LNCaP clone FGC (cell line): ENCODE data around the gene ERCC4.

ENCODE experiments used
- DNase-seq: peaks from one replicate; pipeline ENCODE4 v3.0.0-alpha.2; 2011; ENCODE audit warnings: low read depth
- H3K4me3 ChIP-seq: 2 replicates; pipeline ENCODE4 v1.5.1; 2011; ENCODE audit warnings: mild to moderate bottlenecking, low read depth, low read length, control low read depth
- TF ChIP-seq, protein P1 (sequence below): IDR thresholded peaks from 2 replicates; pipeline ENCODE4 v1.5.1; 2012; ENCODE audit warnings: mild to moderate bottlenecking; ENCODE audit not compliant: control insufficient read depth, insufficient read depth; ENCODE audit errors: extremely low read depth

ERCC4 gene

DNA sequence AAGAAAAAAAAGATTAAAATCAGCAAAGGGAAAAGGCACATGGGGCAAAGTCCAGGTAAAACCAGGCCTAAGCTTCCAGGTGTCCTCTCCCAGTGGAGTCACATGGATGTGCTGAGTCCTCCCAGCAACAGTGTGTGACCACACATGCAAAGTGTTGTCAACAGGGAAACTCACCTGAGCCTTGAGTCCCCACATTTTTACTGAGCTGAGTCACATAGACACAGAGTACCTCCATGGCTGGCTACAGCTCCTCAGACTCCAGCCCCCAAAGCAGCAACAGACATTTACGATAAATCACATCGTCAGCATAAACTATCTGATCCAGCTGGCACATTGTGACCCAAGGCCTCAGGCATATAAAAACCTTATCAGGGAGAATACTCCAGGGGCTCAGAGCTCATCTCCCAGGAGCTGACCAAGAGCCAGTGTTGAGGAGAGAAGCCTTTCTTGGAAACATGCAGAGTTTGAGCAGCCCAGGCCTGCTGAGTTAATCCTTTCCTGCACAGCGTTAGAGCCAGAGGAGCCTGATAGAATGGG is 20.5 kb downstream of the ERCC4 start:
- TF ChIP-seq, protein P1, sequence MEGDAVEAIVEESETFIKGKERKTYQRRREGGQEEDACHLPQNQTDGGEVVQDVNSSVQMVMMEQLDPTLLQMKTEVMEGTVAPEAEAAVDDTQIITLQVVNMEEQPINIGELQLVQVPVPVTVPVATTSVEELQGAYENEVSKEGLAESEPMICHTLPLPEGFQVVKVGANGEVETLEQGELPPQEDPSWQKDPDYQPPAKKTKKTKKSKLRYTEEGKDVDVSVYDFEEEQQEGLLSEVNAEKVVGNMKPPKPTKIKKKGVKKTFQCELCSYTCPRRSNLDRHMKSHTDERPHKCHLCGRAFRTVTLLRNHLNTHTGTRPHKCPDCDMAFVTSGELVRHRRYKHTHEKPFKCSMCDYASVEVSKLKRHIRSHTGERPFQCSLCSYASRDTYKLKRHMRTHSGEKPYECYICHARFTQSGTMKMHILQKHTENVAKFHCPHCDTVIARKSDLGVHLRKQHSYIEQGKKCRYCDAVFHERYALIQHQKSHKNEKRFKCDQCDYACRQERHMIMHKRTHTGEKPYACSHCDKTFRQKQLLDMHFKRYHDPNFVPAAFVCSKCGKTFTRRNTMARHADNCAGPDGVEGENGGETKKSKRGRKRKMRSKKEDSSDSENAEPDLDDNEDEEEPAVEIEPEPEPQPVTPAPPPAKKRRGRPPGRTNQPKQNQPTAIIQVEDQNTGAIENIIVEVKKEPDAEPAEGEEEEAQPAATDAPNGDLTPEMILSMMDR = no peak

DNA sequence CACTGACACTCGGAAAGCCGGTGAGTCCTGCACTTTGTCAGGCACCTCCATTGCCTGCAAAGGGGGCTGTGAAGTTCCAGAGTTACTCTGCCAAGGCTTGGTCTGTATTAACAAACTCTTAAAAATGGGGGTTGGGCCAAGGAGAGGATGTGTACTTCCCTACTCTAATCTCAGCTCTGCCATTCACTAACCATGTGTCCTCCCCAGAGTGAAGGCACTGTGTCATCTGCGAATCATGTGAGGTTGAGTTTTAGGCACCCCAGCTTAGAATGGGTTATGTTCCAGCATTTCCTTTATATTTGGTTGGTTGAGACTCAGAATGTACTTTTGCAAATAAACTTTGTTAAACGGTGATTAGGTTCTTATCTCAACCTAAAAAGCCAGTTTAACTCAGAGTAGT is 24.9 kb downstream of the ERCC4 start:
- TF ChIP-seq, protein P1 = no peak
- DNase-seq = no peak
- no peak overlapping the region for H3K4me3 ChIP-seq

More for the DNA sequence above, 20.5 kb downstream of the ERCC4 start:
- no peak overlapping the region for H3K4me3 ChIP-seq
- no peak for DNase-seq

DNA sequence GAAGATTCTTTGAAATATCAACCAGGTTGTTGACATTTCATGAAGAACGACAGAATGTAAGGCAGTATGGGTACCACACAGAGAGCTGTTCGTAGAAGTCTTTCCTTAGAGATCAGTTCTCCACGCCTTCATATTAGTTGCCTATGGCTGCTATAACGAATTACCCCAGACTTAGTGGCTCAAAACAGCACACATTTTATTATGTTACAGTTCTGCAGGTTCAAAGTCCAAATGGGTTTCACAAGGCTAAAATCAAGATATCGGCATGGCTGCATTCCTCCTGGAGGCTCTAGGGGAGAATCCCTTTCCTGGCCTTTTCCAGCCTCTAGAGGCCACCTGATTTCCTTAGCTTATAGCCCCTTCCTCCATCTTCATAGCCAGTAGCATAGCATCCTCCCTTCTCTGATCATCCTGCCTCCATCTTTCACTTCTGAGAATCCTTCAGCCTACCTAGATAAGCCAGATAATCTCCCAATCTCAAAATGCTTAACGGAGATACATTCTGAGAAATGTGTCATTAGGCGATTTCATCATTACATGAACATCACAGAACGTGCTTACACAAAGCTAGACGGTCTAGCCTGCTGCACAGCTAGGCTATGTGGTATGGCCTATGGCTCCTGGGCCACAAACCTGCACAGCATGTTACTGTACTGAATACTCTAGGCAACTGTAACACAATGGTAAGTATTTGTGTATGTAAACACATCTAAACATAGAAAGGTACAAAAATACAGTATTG is 26.0 kb downstream of the ERCC4 start:
- TF ChIP-seq, protein P1 = no peak
- DNase-seq = no peak
- no peak overlapping the region for H3K4me3 ChIP-seq

DNA sequence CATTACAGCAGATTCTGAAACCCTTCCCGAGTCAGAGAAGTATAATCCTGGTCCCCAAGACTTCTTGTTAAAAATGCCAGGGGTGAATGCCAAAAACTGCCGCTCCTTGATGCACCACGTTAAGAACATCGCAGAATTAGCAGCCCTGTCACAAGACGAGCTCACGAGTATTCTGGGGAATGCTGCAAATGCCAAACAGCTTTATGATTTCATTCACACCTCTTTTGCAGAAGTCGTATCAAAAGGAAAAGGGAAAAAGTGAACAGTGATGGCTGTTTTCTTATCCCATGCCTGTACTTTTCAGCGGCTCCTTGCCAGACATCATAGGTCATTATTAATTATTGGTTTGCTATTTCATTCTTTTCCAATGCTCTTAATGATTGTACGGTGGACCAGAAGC is 28.1 kb downstream of the ERCC4 start:
- DNase-seq = no peak
- no peak overlapping the region for H3K4me3 ChIP-seq
- TF ChIP-seq, protein P1 = no peak

DNA sequence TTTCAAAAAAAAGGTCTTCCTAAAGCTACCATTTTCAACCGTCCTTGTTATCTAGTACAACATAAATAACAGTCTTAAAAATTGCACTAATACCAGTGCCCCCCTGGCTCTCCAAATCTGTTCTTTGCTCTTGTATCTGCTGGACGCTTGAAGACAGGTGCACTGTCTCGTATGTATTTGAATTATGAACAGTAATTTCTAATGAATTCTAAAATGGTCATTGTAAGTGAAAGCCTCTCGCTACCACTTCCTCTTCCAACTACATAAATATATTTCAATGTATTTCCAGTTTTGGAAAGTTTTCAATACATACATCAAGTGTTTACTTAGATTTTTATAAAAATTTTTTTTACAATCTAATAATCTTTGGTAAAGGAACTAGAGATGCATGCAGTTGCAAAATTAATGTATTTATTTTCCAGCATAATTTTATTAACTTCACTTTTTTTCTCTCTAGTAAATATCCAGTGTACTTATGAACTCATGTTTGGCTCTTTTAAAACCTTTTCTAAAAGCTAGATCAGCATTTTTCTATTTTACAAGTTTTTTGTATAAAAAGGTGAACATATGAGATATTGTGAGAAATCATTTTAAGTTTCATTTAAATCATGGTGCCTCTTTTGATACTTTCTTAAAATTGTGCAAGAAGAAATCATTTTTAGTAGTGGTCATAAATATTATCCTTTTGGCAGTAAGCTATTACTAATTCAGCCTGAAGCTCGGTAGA is 31.0 kb downstream of the ERCC4 start:
- TF ChIP-seq, protein P1 = no peak

DNA sequence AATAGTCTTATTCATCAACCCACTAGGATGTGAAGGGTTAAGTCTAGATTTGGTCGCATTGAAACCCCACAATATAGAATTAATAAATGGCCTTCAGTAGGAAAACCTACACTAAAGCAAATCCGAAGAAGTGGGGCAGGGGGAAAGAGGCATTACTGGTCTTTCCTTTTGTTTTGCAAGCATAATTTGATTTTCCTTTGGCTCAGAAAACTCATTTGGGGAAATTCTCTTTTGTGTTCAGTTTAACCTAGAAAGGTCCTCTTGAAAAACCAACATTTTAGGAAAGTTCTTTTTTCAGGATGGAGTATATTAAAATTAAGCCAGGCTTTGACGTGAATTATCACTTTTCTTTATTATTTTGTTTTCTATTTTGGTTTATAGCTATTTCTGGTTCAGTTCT is 31.7 kb downstream of the ERCC4 start:
- no peak overlapping the region for H3K4me3 ChIP-seq
- no peak for DNase-seq
- TF ChIP-seq, protein P1 = no peak

More for the DNA sequence above, 31.0 kb downstream of the ERCC4 start:
- no peak for DNase-seq
- no peak overlapping the region for H3K4me3 ChIP-seq

DNA sequence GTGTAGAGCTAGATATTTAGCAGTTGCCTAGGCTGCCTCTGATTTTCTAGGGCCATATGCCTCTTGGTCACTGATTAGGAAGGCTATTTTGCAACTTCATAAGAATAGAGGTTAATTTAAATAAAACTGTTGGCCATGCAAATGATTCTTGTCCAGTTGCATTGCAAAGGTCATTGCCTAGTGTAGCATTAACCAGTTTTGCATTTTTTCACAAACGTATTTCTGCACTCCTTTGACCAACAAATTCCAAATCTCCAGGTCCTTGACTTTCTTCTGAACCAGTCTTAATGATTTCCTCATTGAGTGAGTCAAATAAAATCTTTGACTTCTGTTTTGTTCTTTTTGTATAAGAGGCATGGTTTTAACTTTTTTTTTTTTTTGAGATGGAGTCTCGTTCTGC is 33.5 kb downstream of the ERCC4 start:
- no peak for DNase-seq
- TF ChIP-seq, protein P1 = no peak

More for the DNA sequence above, 33.5 kb downstream of the ERCC4 start:
- no peak overlapping the region for H3K4me3 ChIP-seq
